Stimulated activated CD8-positive, alpha-beta memory T cell treated with anti-CD3 and anti-CD28 coated beads, Interleukin-7, amount 100 ng/mL, for 4 hours (primary cell): ENCODE measurements around the gene TTLL13.
"Not testable (repeated sequence)": the region's sequence is repeated elsewhere in the genome, so short reads cannot be mapped to it uniquely, and the experiment has no call there.

Experiments used
- DNase-seq, 2 donors: peaks; one replicate each; pipeline ENCODE4 v3.0.0-alpha.2; 2020; ENCODE audit warnings: low read depth in 2 of 2

TTLL13 gene

DNA sequence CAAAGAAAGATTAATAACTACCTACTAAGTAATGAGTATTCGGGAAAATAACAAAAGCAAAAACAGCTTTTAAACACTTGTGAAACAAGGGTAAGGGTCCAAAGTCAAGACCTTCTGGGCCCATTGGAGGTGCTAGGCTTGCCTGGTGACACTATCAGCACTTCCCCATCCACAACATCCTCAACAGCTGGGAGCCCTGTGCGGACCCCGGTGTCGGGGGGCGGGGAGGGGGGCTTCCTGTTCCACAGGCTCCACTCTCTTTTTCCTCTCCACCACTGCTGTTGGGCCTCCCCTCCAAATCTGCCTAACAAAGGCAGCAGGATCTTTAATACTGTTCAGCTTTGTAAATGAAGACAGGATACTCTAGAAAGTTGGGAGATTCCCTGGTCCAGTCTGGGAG is 37.7 kb downstream of the TTLL13 start:
- no peak for DNase-seq

DNA sequence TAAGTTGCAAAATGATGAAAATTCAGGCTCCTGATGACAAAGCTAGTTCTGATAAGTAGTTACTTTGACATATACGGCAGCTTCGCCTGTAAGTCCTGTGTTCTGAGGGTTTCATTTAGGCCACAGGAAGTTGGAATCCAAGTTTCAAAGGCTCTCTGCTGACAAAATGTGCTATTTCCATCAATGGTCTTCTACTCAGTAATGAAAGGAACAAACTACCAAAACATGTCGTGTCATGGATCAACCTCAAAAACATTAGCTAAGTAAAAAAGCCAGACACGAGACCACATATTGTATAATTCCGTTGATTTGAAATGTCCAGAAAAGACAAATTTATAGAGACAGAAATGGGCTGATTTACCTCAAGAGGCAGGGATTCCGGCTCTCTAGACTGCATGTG is 38.6 kb downstream of the TTLL13 start:
- DNase-seq = no peak

DNA sequence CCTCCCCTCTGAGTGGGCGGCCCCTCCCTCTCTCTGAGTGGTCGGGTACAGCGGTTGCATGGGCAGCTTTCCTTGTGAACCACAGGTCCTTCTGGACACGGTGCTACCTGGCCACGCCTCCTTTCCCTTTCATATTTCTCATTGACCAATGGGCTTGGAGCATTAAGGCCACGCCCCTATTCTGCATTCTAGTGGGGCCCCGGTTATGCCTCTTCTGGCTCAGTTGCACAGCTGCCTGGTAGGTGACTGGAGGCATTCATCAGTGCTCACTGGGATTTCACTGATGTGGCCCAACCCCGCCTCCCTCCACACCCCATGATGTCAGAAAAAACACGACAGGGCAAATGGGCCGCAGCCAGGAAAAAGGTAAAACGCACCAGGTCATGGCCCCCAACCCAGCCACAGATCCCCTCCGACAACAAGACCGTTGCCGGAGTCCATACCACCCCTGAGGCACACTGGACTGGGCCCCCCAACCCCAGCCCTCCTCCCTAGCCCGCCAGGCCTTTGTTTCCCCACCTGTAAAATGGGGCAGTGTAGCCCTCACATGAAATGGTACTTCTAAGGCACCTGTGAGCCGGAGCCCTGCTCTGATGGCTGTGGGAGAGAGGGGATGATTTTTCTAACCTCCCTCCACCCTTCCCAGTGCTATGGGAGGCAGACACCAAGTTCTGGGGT is 42.5 kb downstream of the TTLL13 start:
- no peak for DNase-seq

DNA sequence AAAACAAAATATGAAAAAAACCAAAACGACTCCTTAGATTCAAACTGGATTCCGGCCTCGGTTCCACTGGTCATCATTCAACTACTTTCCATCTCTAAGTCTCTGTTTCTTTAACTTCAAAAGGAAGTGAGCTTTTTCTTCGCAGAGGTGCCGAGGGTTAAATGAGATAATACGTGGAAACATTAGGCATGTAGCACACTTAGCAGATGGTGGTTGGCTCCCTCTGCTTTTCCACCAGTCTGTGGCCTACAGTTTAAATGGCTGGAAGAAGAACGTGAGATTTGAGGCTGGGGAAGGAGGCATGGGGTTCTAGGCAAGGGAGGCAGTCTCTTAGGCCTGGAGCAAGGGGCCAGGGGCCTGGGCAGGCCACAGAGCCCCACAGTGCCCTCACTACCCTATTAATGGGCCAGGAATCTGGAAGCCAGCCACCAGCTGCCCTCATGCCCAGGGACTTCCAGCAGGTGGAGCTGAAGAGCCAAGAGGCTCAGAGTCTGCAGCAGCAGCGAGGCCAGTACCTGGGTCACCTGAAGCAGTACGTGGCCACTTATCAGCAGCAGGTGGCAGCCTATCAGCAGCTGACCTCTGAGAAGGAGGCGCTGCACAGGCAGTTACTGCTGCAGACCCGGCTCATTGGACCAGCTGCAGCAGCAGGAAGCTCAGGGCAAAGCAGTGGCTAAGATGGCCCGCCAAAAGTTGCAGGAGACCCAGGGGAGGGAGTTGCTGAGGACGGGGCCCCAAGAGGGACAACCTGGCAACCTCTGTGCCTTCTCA is 43.9 kb downstream of the TTLL13 start:
- DNase-seq = peak; percentile 36 to 37

DNA sequence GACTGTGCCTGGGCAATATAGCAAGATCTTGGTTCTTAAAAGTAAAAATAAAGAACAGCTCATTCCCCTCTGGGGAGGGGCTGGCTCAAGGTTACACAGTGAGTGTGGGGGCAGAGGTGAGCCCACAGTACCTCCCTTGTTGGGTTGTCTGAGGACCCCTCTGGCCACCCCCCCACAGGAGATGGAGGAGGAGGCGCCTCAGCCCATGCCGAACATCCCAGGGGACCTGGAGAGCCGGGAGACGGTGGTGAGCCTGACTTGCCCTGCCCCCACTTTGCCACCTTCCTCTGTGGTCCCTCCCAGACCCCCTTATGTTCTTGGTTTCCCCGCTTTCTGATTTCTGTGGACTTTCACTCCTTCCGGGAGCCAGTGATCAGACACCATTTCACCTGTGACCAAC is 44.8 kb downstream of the TTLL13 start:
- no peak for DNase-seq

DNA sequence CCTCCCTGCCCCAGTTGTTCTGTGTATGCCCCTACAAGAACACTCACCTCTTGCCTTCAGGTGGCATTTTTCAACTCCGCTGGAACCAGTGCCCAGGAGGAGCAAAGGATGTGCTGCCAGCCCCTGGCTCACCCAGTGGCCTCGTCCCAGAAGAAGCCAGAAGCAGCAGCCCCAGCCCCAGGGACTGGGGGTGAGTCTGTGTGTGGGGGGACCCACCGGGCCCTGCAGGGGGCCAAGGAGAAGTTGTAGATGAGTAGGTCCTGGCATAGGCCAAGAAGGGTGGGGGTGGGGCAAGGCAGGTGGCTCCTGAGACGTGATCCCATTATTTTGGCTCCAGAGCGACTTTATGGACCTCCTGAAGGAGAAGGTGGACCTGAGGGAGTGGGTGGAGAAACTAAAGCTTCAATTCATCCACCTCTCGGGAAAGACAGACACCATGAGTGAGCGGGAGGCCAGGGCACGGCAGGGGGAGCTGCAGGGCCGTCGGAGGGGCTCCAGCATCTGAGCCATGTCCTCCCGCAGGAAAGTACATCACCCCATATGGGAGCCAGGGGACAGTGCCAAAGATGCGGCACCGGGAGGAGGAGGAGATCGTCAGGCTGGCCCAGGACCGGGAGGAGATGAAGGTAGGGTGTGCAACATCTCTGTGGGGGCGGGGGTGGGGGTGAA is 45.4 kb downstream of the TTLL13 start:
- no peak for DNase-seq

DNA sequence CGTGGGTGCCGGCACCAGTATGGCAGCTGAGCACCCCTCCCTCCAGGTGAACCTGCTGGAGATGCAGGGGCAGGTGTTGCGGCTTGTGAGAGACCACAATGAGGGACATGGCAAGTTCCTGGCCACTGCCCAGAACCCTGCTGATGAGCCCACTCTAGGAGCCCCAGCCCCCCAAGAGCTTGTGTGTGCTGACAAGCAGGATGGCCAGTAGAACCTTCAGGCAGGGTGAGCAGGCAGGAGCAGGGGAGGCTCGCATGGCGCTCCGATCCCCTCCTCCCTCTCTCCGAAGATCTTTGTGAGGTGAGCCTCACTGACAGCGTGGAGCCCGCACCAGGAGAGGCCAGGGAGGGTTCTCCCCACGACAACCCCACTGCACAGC is 45.9 kb downstream of the TTLL13 start:
- no peak for DNase-seq

DNA sequence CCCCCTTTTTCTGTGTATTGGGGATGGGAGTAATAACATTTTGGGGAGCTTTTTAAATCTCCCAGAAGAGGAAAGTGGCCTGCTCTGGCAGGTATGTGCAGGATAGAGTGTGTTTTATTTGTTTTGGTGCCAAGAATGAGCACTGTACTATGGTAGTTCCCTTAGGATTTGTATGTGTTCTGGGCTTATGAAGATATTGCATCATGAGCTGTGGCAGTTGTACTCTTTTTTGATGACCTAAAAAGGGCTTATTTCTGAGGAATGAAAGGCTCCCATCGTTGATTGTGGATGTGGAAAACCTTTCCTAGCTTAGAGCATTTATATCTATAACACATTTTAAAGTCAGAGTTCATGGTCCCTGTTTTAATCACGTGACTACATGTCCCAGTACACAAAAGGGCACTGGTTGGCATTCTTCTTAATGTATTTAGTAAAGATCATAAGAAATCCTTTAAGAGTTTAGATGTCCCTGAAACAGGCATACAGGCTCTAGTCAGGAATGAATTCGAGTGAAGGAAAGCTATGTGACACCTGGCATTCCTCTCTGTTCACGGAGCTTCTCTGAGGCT is 47.0 kb downstream of the TTLL13 start:
- DNase-seq = not testable (repeated sequence)

DNA sequence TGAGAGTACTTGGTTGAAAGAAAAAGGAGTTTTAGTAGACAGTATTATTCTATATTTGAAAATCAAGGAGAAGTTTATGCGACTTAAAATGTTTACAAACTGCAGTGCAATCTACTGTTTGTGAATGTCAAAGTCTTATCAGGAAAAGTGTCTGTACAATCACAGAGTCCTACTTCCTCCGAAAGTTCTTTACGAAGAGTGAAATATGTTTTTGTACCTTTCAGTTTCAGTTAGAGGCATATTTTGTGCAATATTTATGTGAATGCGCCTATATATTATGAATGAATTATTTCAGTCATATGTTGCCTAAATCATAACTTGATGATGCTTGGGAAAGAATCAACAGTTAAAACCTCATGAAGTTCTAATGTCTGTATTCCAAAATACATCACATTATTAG is 47.7 kb downstream of the TTLL13 start:
- DNase-seq = no peak

DNA sequence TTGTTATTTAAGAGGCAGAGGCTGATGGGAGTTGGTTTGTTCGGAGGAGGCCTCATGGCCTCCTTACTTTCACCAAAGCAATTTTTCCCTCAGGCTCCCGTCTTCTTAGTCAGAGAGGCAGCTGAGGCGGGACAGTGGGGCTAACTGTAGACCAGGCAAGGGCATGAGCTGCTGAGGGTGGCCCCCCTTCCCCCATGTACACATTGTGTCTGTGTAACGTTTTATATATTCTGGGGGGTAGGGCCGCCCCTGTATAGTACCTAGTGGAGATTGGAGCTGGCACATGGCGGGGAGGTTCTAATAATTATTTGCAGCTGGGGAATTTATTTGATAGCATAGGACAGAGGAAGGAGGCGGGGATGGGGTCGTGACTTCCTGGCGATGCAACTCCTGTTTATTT is 51.2 kb downstream of the TTLL13 start:
- no peak for DNase-seq

DNA sequence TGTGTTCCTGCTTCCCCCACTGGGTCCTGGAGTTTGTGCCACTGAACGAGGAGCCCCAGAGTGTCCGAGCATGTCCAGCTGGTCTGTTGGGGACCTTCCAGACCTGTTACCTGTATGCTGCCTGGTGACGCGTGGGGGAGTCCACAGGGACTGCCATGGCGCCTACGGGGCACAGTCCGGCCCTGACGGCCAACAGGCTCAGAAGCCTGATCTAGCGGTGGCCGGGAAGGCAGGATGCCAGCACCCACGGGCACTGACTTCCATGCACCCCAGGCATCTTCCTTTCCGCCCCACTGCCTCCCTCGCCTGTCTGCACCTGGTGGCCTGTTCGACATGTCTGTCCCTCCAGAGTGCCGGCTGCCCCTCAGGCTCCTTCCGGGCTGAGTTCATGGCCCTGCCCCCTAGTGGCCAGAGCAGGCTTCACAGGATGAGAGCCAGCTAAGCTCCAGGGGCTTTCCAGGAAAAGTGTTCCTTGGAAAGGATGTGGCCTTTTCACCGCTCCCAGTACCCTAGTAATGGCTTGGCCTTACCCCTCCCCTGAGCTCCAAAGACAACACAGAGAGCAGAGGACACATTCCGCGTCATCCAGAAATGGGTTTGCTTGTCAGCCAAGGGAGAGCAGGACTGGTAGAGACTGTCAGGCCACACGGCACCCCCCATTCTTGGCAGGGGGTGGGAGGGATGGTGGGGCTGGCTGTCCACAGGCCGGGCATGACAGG is 51.8 kb downstream of the TTLL13 start:
- DNase-seq = peak; percentile 22 to 37

DNA sequence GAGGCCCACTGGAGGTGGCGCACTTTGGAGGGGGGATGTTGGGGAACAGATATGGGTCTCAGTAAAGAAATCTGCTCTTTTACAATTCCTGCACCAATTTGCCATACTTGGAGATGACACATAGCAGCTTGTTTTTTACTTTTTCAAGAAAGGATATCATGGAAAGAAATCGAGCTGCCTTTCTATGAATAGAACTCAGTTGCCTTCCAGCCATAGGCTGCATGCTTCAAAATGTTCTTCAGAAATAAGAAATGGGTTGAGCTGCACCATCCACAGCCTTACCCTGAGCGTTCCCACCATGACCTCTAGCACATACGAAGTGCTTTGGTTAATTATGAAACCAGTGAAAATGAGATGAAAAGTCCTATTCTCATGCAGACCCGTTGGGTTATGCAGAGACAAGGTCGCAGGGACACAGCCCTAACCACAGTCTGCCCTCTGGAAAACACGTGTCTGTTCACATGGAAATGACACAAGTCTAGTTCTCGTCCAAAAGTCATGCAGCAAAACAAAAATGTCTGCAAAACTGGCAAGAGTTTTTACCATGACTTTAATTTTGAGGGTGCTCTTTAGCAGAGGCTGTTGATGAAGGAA is 52.4 kb downstream of the TTLL13 start:
- no peak for DNase-seq

DNA sequence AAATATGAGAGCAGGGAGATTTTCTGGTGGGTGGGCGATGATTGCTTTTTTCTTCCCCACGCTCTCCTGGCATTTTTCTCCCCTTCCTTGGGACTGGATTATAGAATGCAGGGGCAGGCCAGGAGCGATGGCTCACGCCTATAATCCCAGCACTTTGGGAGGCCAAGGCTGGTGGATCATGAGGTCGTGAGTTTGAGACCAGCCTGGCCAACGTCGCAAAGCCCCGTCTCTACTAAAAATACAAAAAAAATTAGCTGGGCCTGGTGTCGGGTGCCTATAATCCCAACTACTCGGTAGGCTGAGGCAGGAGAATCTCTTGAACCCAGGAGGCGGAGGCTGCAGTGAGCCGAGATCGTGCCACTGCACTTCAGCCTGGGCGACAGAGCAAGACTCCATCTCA is 56.0 kb downstream of the TTLL13 start:
- DNase-seq = not testable (repeated sequence)

DNA sequence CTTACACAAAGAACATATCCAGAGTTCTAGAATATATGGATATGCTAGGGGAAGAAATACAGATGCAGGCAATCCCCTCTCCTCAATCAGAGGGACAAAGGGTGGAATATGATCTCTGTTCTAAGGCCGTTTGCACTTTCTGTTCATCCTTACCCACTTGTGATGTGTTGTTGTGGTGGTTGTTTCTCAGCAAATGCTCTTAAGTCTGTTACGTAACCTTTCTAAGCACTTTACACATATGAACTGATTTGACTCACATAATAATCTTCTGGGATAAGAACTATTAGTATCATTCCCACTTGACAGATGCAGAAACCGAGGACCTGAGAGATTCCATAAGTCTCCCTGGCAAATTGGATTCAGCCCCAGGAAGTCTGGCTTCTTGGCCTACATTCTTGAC is 56.6 kb downstream of the TTLL13 start:
- DNase-seq = no peak

DNA sequence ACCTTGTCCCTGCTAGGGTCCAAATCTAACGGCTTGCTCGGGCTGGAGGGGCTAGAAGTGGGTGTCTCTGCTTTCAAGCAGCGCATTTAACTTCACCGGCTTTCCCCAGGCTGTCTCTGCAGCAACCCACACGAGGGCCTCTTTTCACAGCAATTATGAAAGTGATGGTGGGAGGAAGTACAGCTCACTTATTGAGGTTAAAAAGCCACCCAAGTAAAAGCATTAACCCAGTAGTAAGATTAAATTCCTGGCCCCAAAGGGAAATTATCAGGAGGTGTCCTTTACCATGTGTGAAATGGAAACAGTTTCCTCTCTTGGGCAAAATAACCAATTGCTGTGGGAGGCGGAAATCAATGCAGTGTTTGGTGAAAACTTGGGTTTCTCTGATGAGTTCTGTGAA is 57.2 kb downstream of the TTLL13 start:
- DNase-seq = peak in 1 of 2 donors; percentile 10

DNA sequence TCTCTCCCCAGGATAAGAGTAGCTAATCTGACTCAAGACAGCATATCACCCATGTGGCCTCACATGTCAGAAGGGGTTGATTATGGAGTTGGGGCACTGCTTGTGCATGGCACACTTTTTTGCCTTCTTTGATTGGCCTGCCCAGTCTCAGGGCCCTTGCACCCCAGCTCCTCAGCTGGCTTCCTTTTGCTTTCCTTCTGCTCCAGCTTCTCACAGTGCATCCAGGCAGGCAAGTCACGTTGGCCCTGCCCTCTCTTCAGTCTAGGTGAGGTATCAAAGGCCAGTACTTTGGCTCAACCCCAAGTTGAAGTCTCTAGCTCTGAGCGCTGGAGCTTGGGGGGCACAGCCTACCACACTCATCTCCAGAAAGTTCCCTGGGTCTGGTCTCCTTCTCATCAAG is 58.3 kb downstream of the TTLL13 start:
- no peak for DNase-seq

DNA sequence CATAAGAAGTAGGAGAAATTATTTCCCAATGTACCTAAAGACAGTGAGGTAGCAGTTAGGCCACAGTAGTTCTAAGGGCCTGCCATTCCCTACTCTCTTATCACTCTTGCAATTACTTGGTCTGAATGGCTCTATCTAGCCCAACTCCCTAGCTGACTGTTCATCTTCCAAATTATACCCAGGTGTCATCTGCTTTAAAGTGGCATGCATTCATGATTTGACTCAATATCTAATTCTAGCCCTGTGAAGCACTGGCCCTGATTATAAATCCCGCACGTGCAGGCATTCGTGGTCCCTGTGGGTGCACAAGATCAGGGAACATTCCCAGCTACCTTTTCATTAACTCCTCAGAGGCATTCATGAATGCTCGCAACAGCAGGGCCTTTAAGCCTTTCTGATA is 59.7 kb downstream of the TTLL13 start:
- no peak for DNase-seq
